NB4 (cell line): Measurements from ENCODE around the gene GIT2.

Experiments
- CTCF ChIP-seq: IDR thresholded peaks from one replicate; pipeline ENCODE4 v1.5.1; 2012; ENCODE audit warnings: low read depth, low read length
- POLR2A ChIP-seq: IDR thresholded peaks from 2 replicates; pipeline ENCODE4 v1.6.1; 2011; ENCODE audit warnings: mild to moderate bottlenecking; ENCODE audit not compliant: insufficient read length; ENCODE audit errors: extremely low read depth

GRCh38 chr12:109946913-109947312, 49.3 kb downstream of the GIT2 start:
- TF ChIP-seq CTCF: no peak
- no peak for TF ChIP-seq POLR2A
